Measurements from ENCODE around the gene CYP4B1.

DNA sequence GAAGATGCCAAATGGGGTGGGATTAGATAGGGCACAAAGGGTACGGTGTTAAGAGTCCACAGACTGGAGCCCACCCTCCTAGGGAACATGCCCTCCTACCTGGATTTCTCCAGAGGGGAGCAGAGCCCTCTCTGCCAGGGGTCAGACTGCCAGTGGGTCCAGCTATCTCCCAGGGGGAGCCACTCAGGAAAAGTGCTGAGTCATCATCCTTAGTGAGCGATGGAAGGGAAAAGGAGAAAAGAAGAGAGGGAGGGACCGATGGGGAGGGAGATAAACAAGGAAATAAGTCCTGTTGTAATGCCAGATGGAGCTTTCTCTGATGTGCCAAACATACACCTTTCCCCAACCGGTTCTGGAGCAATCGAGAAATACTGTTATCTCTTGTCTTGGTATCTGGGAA is 30.4 kb upstream of the CYP4B1 start:
- TF ChIP-seq, protein P1, sequence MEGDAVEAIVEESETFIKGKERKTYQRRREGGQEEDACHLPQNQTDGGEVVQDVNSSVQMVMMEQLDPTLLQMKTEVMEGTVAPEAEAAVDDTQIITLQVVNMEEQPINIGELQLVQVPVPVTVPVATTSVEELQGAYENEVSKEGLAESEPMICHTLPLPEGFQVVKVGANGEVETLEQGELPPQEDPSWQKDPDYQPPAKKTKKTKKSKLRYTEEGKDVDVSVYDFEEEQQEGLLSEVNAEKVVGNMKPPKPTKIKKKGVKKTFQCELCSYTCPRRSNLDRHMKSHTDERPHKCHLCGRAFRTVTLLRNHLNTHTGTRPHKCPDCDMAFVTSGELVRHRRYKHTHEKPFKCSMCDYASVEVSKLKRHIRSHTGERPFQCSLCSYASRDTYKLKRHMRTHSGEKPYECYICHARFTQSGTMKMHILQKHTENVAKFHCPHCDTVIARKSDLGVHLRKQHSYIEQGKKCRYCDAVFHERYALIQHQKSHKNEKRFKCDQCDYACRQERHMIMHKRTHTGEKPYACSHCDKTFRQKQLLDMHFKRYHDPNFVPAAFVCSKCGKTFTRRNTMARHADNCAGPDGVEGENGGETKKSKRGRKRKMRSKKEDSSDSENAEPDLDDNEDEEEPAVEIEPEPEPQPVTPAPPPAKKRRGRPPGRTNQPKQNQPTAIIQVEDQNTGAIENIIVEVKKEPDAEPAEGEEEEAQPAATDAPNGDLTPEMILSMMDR (IDR thresholded peaks at IDR 0.05; ENCODE audit: insufficient read depth, low read length, poor library complexity, severe bottlenecking) = no peak
- TF ChIP-seq EZH2phosphoT487 (conservative IDR thresholded peaks at IDR 0.05; ENCODE audit: low read length) = no peak

Measured in SU-DHL-6 (cell line).